Measurements from ENCODE around the gene PLXNA4.

GRCh38 chr7:132258231-132258630 is 318.0 kb downstream of the PLXNA4 start:
- TF ChIP-seq, protein P1, sequence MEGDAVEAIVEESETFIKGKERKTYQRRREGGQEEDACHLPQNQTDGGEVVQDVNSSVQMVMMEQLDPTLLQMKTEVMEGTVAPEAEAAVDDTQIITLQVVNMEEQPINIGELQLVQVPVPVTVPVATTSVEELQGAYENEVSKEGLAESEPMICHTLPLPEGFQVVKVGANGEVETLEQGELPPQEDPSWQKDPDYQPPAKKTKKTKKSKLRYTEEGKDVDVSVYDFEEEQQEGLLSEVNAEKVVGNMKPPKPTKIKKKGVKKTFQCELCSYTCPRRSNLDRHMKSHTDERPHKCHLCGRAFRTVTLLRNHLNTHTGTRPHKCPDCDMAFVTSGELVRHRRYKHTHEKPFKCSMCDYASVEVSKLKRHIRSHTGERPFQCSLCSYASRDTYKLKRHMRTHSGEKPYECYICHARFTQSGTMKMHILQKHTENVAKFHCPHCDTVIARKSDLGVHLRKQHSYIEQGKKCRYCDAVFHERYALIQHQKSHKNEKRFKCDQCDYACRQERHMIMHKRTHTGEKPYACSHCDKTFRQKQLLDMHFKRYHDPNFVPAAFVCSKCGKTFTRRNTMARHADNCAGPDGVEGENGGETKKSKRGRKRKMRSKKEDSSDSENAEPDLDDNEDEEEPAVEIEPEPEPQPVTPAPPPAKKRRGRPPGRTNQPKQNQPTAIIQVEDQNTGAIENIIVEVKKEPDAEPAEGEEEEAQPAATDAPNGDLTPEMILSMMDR (IDR thresholded peaks at IDR 0.05; ENCODE audit: poor library complexity) = no peak
- TF ChIP-seq EZH2 (IDR thresholded peaks at IDR 0.05; ENCODE audit: borderline replicate concordance) = no peak

All from hepatocyte (in vitro differentiated cells).